ENCODE data around the gene BZW1. TPM values are rescaled to one million over a fixed set of nuclear protein-coding genes. Genes with fewer than 3 reads are reported as not detected.
A peak's percentile ranks its signal among the peaks of the same experiment; 100 is the strongest.

BZW1 gene
- polyA plus RNA-seq, 1 donor (not counting 4 experiments of a cell fraction or from before 2014, with no cell fraction given), result 402 TPM

- dilution Hi-C loops (cut with MboI; ENCODE audit: extremely low pct_ligation_motif_present, low sequenced_read_pairs), result no loop called here
- Histone ChIP-seq H3K9me1 (ENCODE audit: control insufficient read depth, extremely low read depth, insufficient read depth, low read length) (no peaks in the 10 kb centered on the region), H3K9ac (ENCODE audit: control insufficient read depth, extremely low read depth, insufficient read depth, low read length) (peak overlapping the region; percentile 52), H3K4me2 (ENCODE audit: control insufficient read depth, extremely low read depth, insufficient read depth, low read depth, low read length) (peak overlapping the region; percentile 90), H3K4me3 (ENCODE audit: control insufficient read depth in 2 of 3, extremely low read depth in 1 of 3, insufficient read depth in 2 of 3, low read depth in 1 of 3, low read length in 3 of 3) (peak overlapping the region in 2 of 3 experiments; percentile 48 to 49), H3K36me3 (ENCODE audit: control insufficient read depth in 2 of 2, extremely low read depth in 1 of 2, insufficient read depth in 2 of 2, low read length in 2 of 2) (no peaks in the 10 kb centered on the region), H4K20me1 (ENCODE audit: control insufficient read depth, extremely low read depth, insufficient read depth, low read length) (no peaks in the 10 kb centered on the region), H3K4me1 (ENCODE audit: control insufficient read depth, extremely low read depth, insufficient read depth, low read length) (peaks cover 54% of the 10 kb centered on the region), H3K9me3 (ENCODE audit: control insufficient read depth, low read depth, low read length) (no peaks in the 10 kb centered on the region), H2AFZ (ENCODE audit: control insufficient read depth, low read length) (no peak overlapping the region), H3K27me3 (ENCODE audit: control insufficient read depth, extremely low read depth, insufficient read depth, low read length) (no peaks in the 10 kb centered on the region), H3K27ac (ENCODE audit: control insufficient read depth, insufficient read depth, low read length) (peak overlapping the region; percentile 88), H3K79me2 (ENCODE audit: control insufficient read depth, insufficient read depth, low read length) (no peaks in the 10 kb centered on the region)
- FAIRE-seq (peak; percentile 72), DNase-seq (ENCODE audit: low read depth, low spot score) (no peak)
- TF ChIP-seq EZH2 (IDR thresholded peaks at IDR 0.05; ENCODE audit: low read length), result no peak
- no peak for TF ChIP-seq CTCF (optimal IDR thresholded peaks at IDR 0.05 in 1 of 3, IDR thresholded peaks at IDR 0.05 in 1 of 3, conservative IDR thresholded peaks at IDR 0.05 in 1 of 3; ENCODE audit: extremely low read depth in 1 of 3, insufficient read depth in 2 of 3, low read length in 3 of 3)
Measured at GRCh38 chr2:200765995-200766660, 45.6 kb upstream of the BZW1 start.

GRCh38 chr2:200767111-200767885 lies 44.4 kb upstream of the BZW1 start:
- Histone ChIP-seq H3K79me2 (ENCODE audit: control insufficient read depth, insufficient read depth, low read length) (no peaks in the 10 kb centered on the region), H3K27ac (ENCODE audit: control insufficient read depth, insufficient read depth, low read length) (peak overlapping the region; percentile 88), H3K4me3 (ENCODE audit: control insufficient read depth in 2 of 3, extremely low read depth in 1 of 3, insufficient read depth in 2 of 3, low read depth in 1 of 3, low read length in 3 of 3) (no peak overlapping the region), H3K9me1 (ENCODE audit: control insufficient read depth, extremely low read depth, insufficient read depth, low read length) (no peaks in the 10 kb centered on the region), H3K9ac (ENCODE audit: control insufficient read depth, extremely low read depth, insufficient read depth, low read length) (no peak overlapping the region), H2AFZ (ENCODE audit: control insufficient read depth, low read length) (peak overlapping the region; percentile 46), H3K36me3 (ENCODE audit: control insufficient read depth in 2 of 2, extremely low read depth in 1 of 2, insufficient read depth in 2 of 2, low read length in 2 of 2) (no peaks in the 10 kb centered on the region), H3K4me1 (ENCODE audit: control insufficient read depth, extremely low read depth, insufficient read depth, low read length) (peaks cover 47% of the 10 kb centered on the region), H4K20me1 (ENCODE audit: control insufficient read depth, extremely low read depth, insufficient read depth, low read length) (no peaks in the 10 kb centered on the region), H3K27me3 (ENCODE audit: control insufficient read depth, extremely low read depth, insufficient read depth, low read length) (no peaks in the 10 kb centered on the region), H3K9me3 (ENCODE audit: control insufficient read depth, low read depth, low read length) (no peaks in the 10 kb centered on the region), H3K4me2 (ENCODE audit: control insufficient read depth, extremely low read depth, insufficient read depth, low read depth, low read length) (peak overlapping the region; percentile 11)
- FAIRE-seq (peak; percentile 20), DNase-seq (ENCODE audit: low read depth, low spot score) (no peak)
- dilution Hi-C loops (cut with MboI; ENCODE audit: extremely low pct_ligation_motif_present, low sequenced_read_pairs), result no loop called here
- TF ChIP-seq CTCF (optimal IDR thresholded peaks at IDR 0.05 in 1 of 3, IDR thresholded peaks at IDR 0.05 in 1 of 3, conservative IDR thresholded peaks at IDR 0.05 in 1 of 3; ENCODE audit: extremely low read depth in 1 of 3, insufficient read depth in 2 of 3, low read length in 3 of 3) (no peak), EZH2 (IDR thresholded peaks at IDR 0.05; ENCODE audit: low read length) (no peak)
